H9 (cell line): ENCODE measurements around the gene STIM2. TPM values are rescaled to one million over a fixed set of nuclear protein-coding genes. Genes with fewer than 3 reads are reported as not detected.

Source experiments
- DNase-seq: peaks from one replicate; pipeline ENCODE4 v3.0.0-alpha.2; 2017
- H2AFZ ChIP-seq: one replicate; pipeline ENCODE4 v1.6.1; 2013; ENCODE audit warnings: mild to moderate bottlenecking, low read length, control low read depth, moderate library complexity
- H2AK5ac ChIP-seq: 2 replicates; pipeline ENCODE4 v1.6.1; 2013; ENCODE audit warnings: low read length, control low read depth, mixed read lengths; ENCODE audit not compliant: insufficient read length
- H2BK120ac ChIP-seq: one replicate; pipeline ENCODE4 v1.6.1; 2013; ENCODE audit warnings: low read depth, mild to moderate bottlenecking, low read length, control low read depth, inconsistent platforms; ENCODE audit not compliant: poor library complexity, severe bottlenecking
- H2BK12ac ChIP-seq: 2 replicates; pipeline ENCODE4 v1.6.1; 2013; ENCODE audit warnings: low read length, control low read depth, mixed read lengths, low read depth; ENCODE audit not compliant: insufficient read length
- H2BK15ac ChIP-seq: 2 replicates; pipeline ENCODE4 v1.6.1; 2013; ENCODE audit warnings: low read depth, low read length, control low read depth
- H2BK20ac ChIP-seq: one replicate; pipeline ENCODE4 v1.6.1; 2013; ENCODE audit warnings: low read depth, mild to moderate bottlenecking, low read length, control low read depth, inconsistent platforms; ENCODE audit not compliant: poor library complexity, severe bottlenecking
- H2BK5ac ChIP-seq: 2 replicates; pipeline ENCODE4 v1.6.1; 2013; ENCODE audit warnings: low read length, control low read depth, mixed read lengths; ENCODE audit not compliant: insufficient read length
- H3K14ac ChIP-seq: 2 replicates; pipeline ENCODE4 v1.6.1; 2013; ENCODE audit warnings: low read length, control low read depth; ENCODE audit not compliant: insufficient read depth
- H3K18ac ChIP-seq: 2 replicates; pipeline ENCODE4 v1.6.1; 2013; ENCODE audit warnings: low read depth, mild to moderate bottlenecking, mixed read lengths, low read length, control low read depth; ENCODE audit not compliant: insufficient read length
- H3K23ac ChIP-seq: 2 replicates; pipeline ENCODE4 v1.6.1; 2013; ENCODE audit warnings: low read length, control low read depth, mixed read lengths, low read depth; ENCODE audit not compliant: insufficient read length
- H3K23me2 ChIP-seq: 2 replicates; pipeline ENCODE4 v1.6.1; 2013; ENCODE audit warnings: low read depth, mild to moderate bottlenecking, mixed read lengths, low read length, control low read depth; ENCODE audit not compliant: insufficient read length, poor library complexity, severe bottlenecking
- H3K27ac ChIP-seq: 2 replicates; pipeline ENCODE4 v1.5.1; 2013; ENCODE audit warnings: low read length, control low read depth, mixed read lengths, low read depth; ENCODE audit not compliant: insufficient read length
- H3K27me3 ChIP-seq: 2 replicates; pipeline ENCODE4 v1.6.1; 2013; ENCODE audit warnings: low read length, control low read depth, inconsistent platforms; ENCODE audit not compliant: insufficient read depth
- H3K4ac ChIP-seq: 2 replicates; pipeline ENCODE4 v1.6.1; 2013; ENCODE audit warnings: low read depth, mild to moderate bottlenecking, control low read depth, inconsistent platforms, low read length, moderate library complexity
- H3K4me1 ChIP-seq: 2 replicates; pipeline ENCODE4 v1.6.1; 2013; ENCODE audit warnings: low read length, control low read depth, inconsistent platforms; ENCODE audit not compliant: insufficient read depth
- H3K4me2 ChIP-seq: 2 replicates; pipeline ENCODE4 v1.6.1; 2013; ENCODE audit warnings: low read length, control low read depth, mixed read lengths; ENCODE audit not compliant: insufficient read length, insufficient read depth
- H3K56ac ChIP-seq: 2 replicates; pipeline ENCODE4 v1.6.1; 2013; ENCODE audit warnings: low read depth, mild to moderate bottlenecking, mixed read lengths, low read length, control low read depth; ENCODE audit not compliant: insufficient read length
- H3K79me1 ChIP-seq: 2 replicates; pipeline ENCODE4 v1.6.1; 2013; ENCODE audit warnings: low read depth, mild to moderate bottlenecking, moderate library complexity, low read length, control low read depth, inconsistent platforms; ENCODE audit not compliant: insufficient read depth, poor library complexity, severe bottlenecking
- H3K79me2 ChIP-seq: 2 replicates; pipeline ENCODE4 v1.6.1; 2013; ENCODE audit warnings: low read length, control low read depth, inconsistent platforms; ENCODE audit not compliant: insufficient read depth
- H3K9ac ChIP-seq: 2 replicates; pipeline ENCODE4 v1.6.1; 2013; ENCODE audit warnings: low read length, control low read depth, mixed read lengths; ENCODE audit not compliant: insufficient read length; ENCODE audit errors: extremely low read depth
- H3K9me3 ChIP-seq: one replicate; pipeline ENCODE4 v1.6.1; 2013; ENCODE audit warnings: low read depth, low read length, inconsistent platforms; ENCODE audit not compliant: control insufficient read depth
- H3T11ph ChIP-seq: one replicate; pipeline ENCODE4 v1.6.1; 2013; ENCODE audit warnings: mild to moderate bottlenecking, low read length, control low read depth, inconsistent platforms
- H4K20me1 ChIP-seq: one replicate; pipeline ENCODE4 v1.6.1; 2013; ENCODE audit not compliant: control insufficient read depth, insufficient read length, insufficient read depth
- H4K5ac ChIP-seq: 2 replicates; pipeline ENCODE4 v1.6.1; 2013; ENCODE audit warnings: low read depth, mild to moderate bottlenecking, mixed read lengths, low read length, control low read depth; ENCODE audit not compliant: insufficient read length
- H4K8ac ChIP-seq: replicated peaks from 2 replicates; pipeline ENCODE4 v1.6.1; 2013; ENCODE audit warnings: low read length, control low read depth, mixed read lengths, low read depth; ENCODE audit not compliant: insufficient read length
- H4K91ac ChIP-seq: 2 replicates; pipeline ENCODE4 v1.6.1; 2013; ENCODE audit warnings: low read depth, mild to moderate bottlenecking, moderate library complexity, mixed read lengths, low read length, control low read depth; ENCODE audit not compliant: insufficient read length
- H3K27ac Mint-ChIP-seq, 3 experiments: 2 replicates in 2 of 3; 3 replicates in 1 of 3; pipeline ENCODE4 v1.8.0; 2020 to 2021; ENCODE audit warnings: mixed read lengths in 3 of 3, mild to moderate bottlenecking in 1 of 3, moderate library complexity in 1 of 3
- H3K27me3 Mint-ChIP-seq: 2 replicates; pipeline ENCODE4 v1.8.0; 2021; ENCODE audit warnings: low read depth, mild to moderate bottlenecking, moderate library complexity, mixed read lengths
- H3K36me3 Mint-ChIP-seq, 3 experiments: 2 replicates in 2 of 3; 3 replicates in 1 of 3; pipeline ENCODE4 v1.8.0; 2020 to 2021; ENCODE audit warnings: low read depth in 3 of 3, mixed read lengths in 3 of 3; ENCODE audit not compliant: insufficient read depth in 1 of 3
- H3K4me1 Mint-ChIP-seq, 2 experiments: 2 replicates each; pipeline ENCODE4 v1.8.0; 2020; ENCODE audit warnings: mixed read lengths in 2 of 2
- H3K4me3 Mint-ChIP-seq, 2 experiments: 2 replicates in 1 of 2; 3 replicates in 1 of 2; pipeline ENCODE4 v1.8.0; 2020 to 2021; ENCODE audit warnings: mild to moderate bottlenecking in 2 of 2, mixed read lengths in 2 of 2, moderate library complexity in 1 of 2
- H3K9me3 Mint-ChIP-seq, 2 experiments: 2 replicates in 1 of 2; 3 replicates in 1 of 2; pipeline ENCODE4 v1.8.0; 2020; ENCODE audit warnings: mild to moderate bottlenecking in 2 of 2, mixed read lengths in 2 of 2, moderate library complexity in 1 of 2
- WGBS: extraction: QIAGEN DNeasy Blood & Tissue Kit; methylation state at CpG from one replicate; pipeline ENCODE4 v1.1.7; 2013; ENCODE audit warnings: missing lambda C conversion rate, low lambda C conversion rate, mixed read lengths; ENCODE audit not compliant: insufficient read length; ENCODE audit errors: extremely low coverage; 5-methylcytosine and 5-hydroxymethylcytosine counted together
- total RNA-seq: library from RNA; stranded (reverse); gene quantifications from 2 replicates; pipeline ENCODE4 v1.2.1, GENCODE V29; 2021
- TF ChIP-seq, protein P1 (sequence below): fragments of 200-600 bp; sonication (generic); conservative IDR thresholded peaks from 3 replicates; pipeline ENCODE4 v1.8.0; 2021; ENCODE audit warnings: antibody characterized with exemption, mild to moderate bottlenecking

Gene STIM2
- total RNA-seq, 1 experiment from 2014 or later = 26.2 TPM

DNA sequence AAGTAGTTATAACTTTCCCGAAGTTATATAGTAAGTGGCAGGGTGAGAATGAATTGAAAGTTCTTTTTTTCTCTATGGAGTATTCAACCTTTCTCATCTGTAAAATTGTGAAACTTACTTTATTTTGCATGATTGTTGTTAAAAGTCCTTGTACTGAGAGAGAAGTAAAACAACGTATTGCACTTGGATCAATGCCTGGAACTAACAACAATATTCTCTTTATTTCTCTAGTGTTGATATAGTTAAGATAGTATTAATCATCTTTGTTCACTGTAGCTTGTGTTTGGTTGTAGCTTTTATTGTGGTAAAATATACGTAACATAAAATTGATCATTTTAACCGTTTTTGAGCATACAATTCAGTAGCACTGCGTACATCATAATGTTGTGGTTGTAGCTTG lies 48.7 kb downstream of the STIM2 start:
- no peaks in the 10 kb centered on the region for H3K27me3 ChIP-seq
- H3K23me2 ChIP-seq = no peaks in the 10 kb centered on the region
- no peak overlapping the region for H3K23ac ChIP-seq
- no peaks in the 10 kb centered on the region for H3K9me3 ChIP-seq
- no peak overlapping the region for H2AK5ac ChIP-seq
- no peak overlapping the region for H3K14ac ChIP-seq
- no peak overlapping the region for H2BK120ac ChIP-seq
- no peak overlapping the region for H2BK5ac ChIP-seq
- H2BK12ac ChIP-seq = no peak overlapping the region
- no peak overlapping the region for H2BK20ac ChIP-seq
- no peak overlapping the region for H3K18ac ChIP-seq
- no peaks in the 10 kb centered on the region for H3K27me3 Mint-ChIP-seq
- no peak overlapping the region for H4K91ac ChIP-seq
- H3K4me1 Mint-ChIP-seq = peaks cover 35% of the 10 kb centered on the region in 2 experiments
- no peak overlapping the region for H3K27ac Mint-ChIP-seq
- H3K4ac ChIP-seq = no peak overlapping the region
- H3K9me3 Mint-ChIP-seq = no peaks in the 10 kb centered on the region
- peaks cover 2% of the 10 kb centered on the region; the same call in 1 of the 2 replicates for H3K4me1 ChIP-seq
- no peak for DNase-seq
- H3K4me3 Mint-ChIP-seq = no peak overlapping the region
- H4K20me1 ChIP-seq = no peaks in the 10 kb centered on the region
- no peak overlapping the region for H3K56ac ChIP-seq
- H4K8ac ChIP-seq = no peak overlapping the region
- no peak overlapping the region for H3T11ph ChIP-seq
- no peak overlapping the region for H3K4me2 ChIP-seq
- TF ChIP-seq, protein P1, sequence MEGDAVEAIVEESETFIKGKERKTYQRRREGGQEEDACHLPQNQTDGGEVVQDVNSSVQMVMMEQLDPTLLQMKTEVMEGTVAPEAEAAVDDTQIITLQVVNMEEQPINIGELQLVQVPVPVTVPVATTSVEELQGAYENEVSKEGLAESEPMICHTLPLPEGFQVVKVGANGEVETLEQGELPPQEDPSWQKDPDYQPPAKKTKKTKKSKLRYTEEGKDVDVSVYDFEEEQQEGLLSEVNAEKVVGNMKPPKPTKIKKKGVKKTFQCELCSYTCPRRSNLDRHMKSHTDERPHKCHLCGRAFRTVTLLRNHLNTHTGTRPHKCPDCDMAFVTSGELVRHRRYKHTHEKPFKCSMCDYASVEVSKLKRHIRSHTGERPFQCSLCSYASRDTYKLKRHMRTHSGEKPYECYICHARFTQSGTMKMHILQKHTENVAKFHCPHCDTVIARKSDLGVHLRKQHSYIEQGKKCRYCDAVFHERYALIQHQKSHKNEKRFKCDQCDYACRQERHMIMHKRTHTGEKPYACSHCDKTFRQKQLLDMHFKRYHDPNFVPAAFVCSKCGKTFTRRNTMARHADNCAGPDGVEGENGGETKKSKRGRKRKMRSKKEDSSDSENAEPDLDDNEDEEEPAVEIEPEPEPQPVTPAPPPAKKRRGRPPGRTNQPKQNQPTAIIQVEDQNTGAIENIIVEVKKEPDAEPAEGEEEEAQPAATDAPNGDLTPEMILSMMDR = no peak
- no CpG with 5 or more reads among the region's 5 CpGs for WGBS
- H2BK15ac ChIP-seq = no peak overlapping the region
- H3K79me1 ChIP-seq = peaks cover 2% of the 10 kb centered on the region
- no peak overlapping the region for H3K27ac ChIP-seq
- H2AFZ ChIP-seq = no peak overlapping the region
- H3K79me2 ChIP-seq = no peaks in the 10 kb centered on the region; the same call in 1 of the 2 replicates
- no peaks in the 10 kb centered on the region for H3K36me3 Mint-ChIP-seq
- no peak overlapping the region for H3K9ac ChIP-seq
- H4K5ac ChIP-seq = no peak overlapping the region
